Neural cell (in vitro differentiated cells): ENCODE results near the gene DPH1.

Experiments used
- CTCF ChIP-seq: fragments of 450-650 bp; IDR thresholded peaks from 2 replicates; pipeline ENCODE4 v1.5.1; 2014; ENCODE audit warnings: antibody characterized with exemption, mild to moderate bottlenecking, moderate library complexity; ENCODE audit not compliant: poor library complexity, severe bottlenecking
- EZH2 ChIP-seq: fragments of 200-600, 300-800 bp; shearing (Covaris generic), sonication (generic); IDR thresholded peaks from 2 replicates; pipeline ENCODE4 v1.6.1; 2014; ENCODE audit warnings: antibody characterized with exemption, low read length, borderline replicate concordance, mild to moderate bottlenecking; ENCODE audit not compliant: insufficient read depth, poor library complexity, severe bottlenecking
- RAD21 ChIP-seq: fragments of 450-650 bp; conservative IDR thresholded peaks from 2 replicates; pipeline ENCODE4 v1.6.1; 2014; ENCODE audit warnings: antibody characterized with exemption, mild to moderate bottlenecking, moderate library complexity

GRCh38 chr17:2023256-2023655 is 6.7 kb upstream of the DPH1 start:
- TF ChIP-seq CTCF (no peak), EZH2 (no peak), RAD21 (no peak)
